ENCODE measurements around the gene RGS11.

Gene RGS11

GRCh38 chr16:220021-220420 is 55.7 kb downstream of the RGS11 start:
- in situ Hi-C loops (cut with HindIII; ENCODE audit: low sequenced_read_pairs): no loop called here
- TF ChIP-seq CTCF (IDR thresholded peaks at IDR 0.05; ENCODE audit: low read depth, low read length, missing control alignments): no peak
- DNase-seq (ENCODE audit: low read depth): no peak
- no peak overlapping the region for H3K4me3 ChIP-seq (ENCODE audit: low read depth, low read length)

All from astrocyte of the cerebellum (primary cell).